Karpas-422 (cell line): ENCODE measurements around the gene CNR1. TPM values are rescaled to one million over a fixed set of nuclear protein-coding genes. Genes with fewer than 3 reads are reported as not detected.

ENCODE experiments used
- DNase-seq: peaks from one replicate; pipeline ENCODE4 v3.0.0-alpha.2; 2015
- H2AFZ ChIP-seq: fragments of 200-600 bp; sonication (generic); 2 replicates; pipeline ENCODE4 v1.6.1; 2014; ENCODE audit warnings: antibody characterized with exemption, low read length, mixed read lengths
- H3K27ac ChIP-seq: fragments of 200-600 bp; sonication (generic); 2 replicates; pipeline ENCODE4 v1.5.1; 2014; ENCODE audit warnings: mild to moderate bottlenecking, low read length, moderate library complexity
- H3K27me3 ChIP-seq: fragments of 200-600 bp; sonication (generic); 2 replicates; pipeline ENCODE4 v1.6.1; 2014; ENCODE audit warnings: low read length, mixed read lengths
- H3K36me3 ChIP-seq: fragments of 200-600 bp; sonication (generic); 2 replicates; pipeline ENCODE4 v1.6.1; 2014; ENCODE audit warnings: low read length, mixed read lengths; ENCODE audit not compliant: insufficient read depth
- H3K4me1 ChIP-seq: fragments of 200-600 bp; sonication (generic); 2 replicates; pipeline ENCODE4 v1.6.1; 2014; ENCODE audit warnings: mild to moderate bottlenecking, low read length, mixed read lengths
- H3K4me2 ChIP-seq: fragments of 200-600 bp; sonication (generic); 2 replicates; pipeline ENCODE4 v1.6.1; 2014; ENCODE audit warnings: low read length, low read depth, mild to moderate bottlenecking; ENCODE audit not compliant: poor library complexity, severe bottlenecking
- H3K4me3 ChIP-seq: fragments of 200-600 bp; sonication (generic); 2 replicates; pipeline ENCODE4 v1.5.1; 2014; ENCODE audit warnings: mild to moderate bottlenecking, antibody characterized with exemption, low read length, mixed read lengths
- H3K79me2 ChIP-seq: fragments of 200-600 bp; sonication (generic); 2 replicates; pipeline ENCODE4 v1.6.1; 2014; ENCODE audit warnings: mild to moderate bottlenecking, low read length, mixed read lengths
- H3K9ac ChIP-seq: fragments of 200-600 bp; sonication (generic); 2 replicates; pipeline ENCODE4 v1.6.0; 2014; ENCODE audit warnings: low read length
- H3K9me2 ChIP-seq: fragments of 200-600 bp; sonication (generic), shearing (Covaris generic); replicated peaks from 2 replicates; pipeline ENCODE4 v1.6.0; 2014; ENCODE audit warnings: mild to moderate bottlenecking, low read length, moderate library complexity; ENCODE audit not compliant: insufficient read depth
- H3K9me3 ChIP-seq: fragments of 300-700, 200-600 bp; sonication (generic); 2 replicates; pipeline ENCODE4 v1.6.1; 2014; ENCODE audit warnings: low read length, mixed read lengths
- H4K20me1 ChIP-seq: fragments of 200-600 bp; sonication (generic); 2 replicates; pipeline ENCODE4 v1.6.1; 2014; ENCODE audit warnings: mild to moderate bottlenecking, antibody characterized with exemption, low read length, low read depth; ENCODE audit not compliant: insufficient read depth
- total RNA-seq: library from RNA; depleted of rRNA; stranded (reverse); fragments of >200 nt; shearing (Covaris generic); gene quantifications from 2 replicates; pipeline ENCODE4 v1.2.3, GENCODE V29; 2014; ENCODE audit warnings: low replicate concordance; rRNA removed

Gene CNR1
- total RNA-seq, 1 experiment from 2014 or later: 1.3 TPM

GRCh38 chr6:88115307-88115706 is 50.8 kb downstream of the CNR1 start:
- H2AFZ ChIP-seq: no peak overlapping the region
- H3K79me2 ChIP-seq: no peaks in the 10 kb centered on the region
- DNase-seq: no peak
- H3K9me3 ChIP-seq: no peaks in the 10 kb centered on the region
- no peak overlapping the region for H3K4me2 ChIP-seq
- peaks cover 4% of the 10 kb centered on the region for H3K4me1 ChIP-seq
- H3K36me3 ChIP-seq: no peaks in the 10 kb centered on the region
- H3K27ac ChIP-seq: no peak overlapping the region
- H3K27me3 ChIP-seq: 0 out of 2 replicates have a peak, but pooled peaks cover 2% of the 10 kb centered on the region
- no peak overlapping the region for H3K4me3 ChIP-seq
- H3K9me2 ChIP-seq: no peaks in the 10 kb centered on the region
- no peaks in the 10 kb centered on the region for H4K20me1 ChIP-seq
- no peak overlapping the region for H3K9ac ChIP-seq

DNA sequence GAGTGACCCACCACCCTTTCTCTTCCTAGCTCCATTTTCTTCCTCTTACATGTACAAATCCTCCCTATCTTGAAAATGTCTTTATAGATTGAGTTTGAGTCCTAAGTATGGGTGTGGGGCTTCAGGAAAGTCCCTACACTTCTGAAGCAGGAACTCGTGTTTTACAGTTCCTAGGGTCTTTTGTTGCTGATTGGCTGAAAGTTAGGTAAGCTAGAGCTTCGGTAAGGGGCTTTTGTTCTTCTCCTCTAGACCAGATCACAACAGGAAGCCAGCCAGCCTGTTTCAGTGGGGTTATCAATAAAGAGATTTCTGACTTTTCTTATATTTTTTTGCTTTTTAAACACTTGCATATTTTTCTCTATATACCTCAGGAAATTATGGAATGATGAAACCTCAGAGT is 51.3 kb downstream of the CNR1 start:
- Histone ChIP-seq H3K27me3 (0 out of 2 replicates have a peak, but pooled peaks cover 2% of the 10 kb centered on the region), H3K4me3 (no peak overlapping the region), H4K20me1 (no peaks in the 10 kb centered on the region), H3K27ac (no peak overlapping the region), H3K79me2 (no peaks in the 10 kb centered on the region), H3K36me3 (no peaks in the 10 kb centered on the region), H3K9ac (no peak overlapping the region), H3K4me1 (peaks cover 4% of the 10 kb centered on the region), H2AFZ (no peak overlapping the region), H3K9me2 (no peaks in the 10 kb centered on the region), H3K9me3 (no peaks in the 10 kb centered on the region), H3K4me2 (no peak overlapping the region)
- DNase-seq: no peak

DNA sequence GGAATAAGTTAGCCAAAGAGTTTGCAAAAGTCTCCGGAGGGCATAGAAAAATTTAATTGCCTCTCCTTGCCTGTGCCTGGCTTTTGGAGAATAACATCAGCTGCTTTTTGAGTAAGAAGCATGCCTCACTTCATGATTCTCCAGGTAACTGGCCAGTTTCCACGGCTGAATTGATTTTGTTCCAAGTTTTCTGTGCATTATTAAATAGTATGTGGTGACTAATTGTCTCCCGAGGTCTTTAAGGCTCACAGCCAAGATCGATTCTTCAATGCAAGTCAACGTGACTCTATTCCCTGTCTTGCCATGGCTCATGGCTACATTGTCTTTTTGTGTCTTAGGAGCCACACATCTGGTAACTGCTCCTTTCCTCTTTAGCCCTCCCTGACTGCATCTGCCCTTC is 54.2 kb downstream of the CNR1 start:
- Histone ChIP-seq H3K9me3 (no peaks in the 10 kb centered on the region), H4K20me1 (no peaks in the 10 kb centered on the region), H3K9me2 (no peaks in the 10 kb centered on the region), H3K9ac (no peak overlapping the region), H3K27me3 (0 out of 2 replicates have a peak, but pooled peaks cover 2% of the 10 kb centered on the region), H3K4me2 (no peak overlapping the region), H3K36me3 (no peaks in the 10 kb centered on the region), H3K4me1 (peaks cover 4% of the 10 kb centered on the region), H3K4me3 (no peak overlapping the region), H3K79me2 (no peaks in the 10 kb centered on the region), H3K27ac (no peak overlapping the region), H2AFZ (no peak overlapping the region)
- no peak for DNase-seq

DNA sequence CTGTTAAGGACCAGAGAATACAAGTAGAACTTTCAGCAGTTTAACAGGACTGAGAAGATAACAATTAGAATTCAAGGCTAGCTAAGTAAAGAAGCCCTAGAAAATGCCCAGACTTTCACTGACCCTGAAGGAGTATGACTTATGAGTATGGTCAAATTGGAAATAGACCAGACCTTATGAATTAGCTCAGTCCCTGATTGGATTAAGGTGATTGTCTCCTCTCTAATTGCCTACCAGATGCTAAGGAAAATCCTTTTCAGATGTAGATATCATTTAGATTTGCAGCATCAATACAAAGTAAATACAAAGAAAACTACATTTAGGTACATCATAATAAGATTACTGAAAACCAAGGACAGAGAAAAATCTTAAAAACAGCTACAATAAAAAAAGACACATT is 58.9 kb downstream of the CNR1 start:
- Histone ChIP-seq H3K4me3 (no peak overlapping the region), H3K27me3 (no peaks in the 10 kb centered on the region), H3K4me2 (no peak overlapping the region), H3K9me2 (no peaks in the 10 kb centered on the region), H3K9ac (no peak overlapping the region), H3K9me3 (no peaks in the 10 kb centered on the region), H3K27ac (no peak overlapping the region), H4K20me1 (no peaks in the 10 kb centered on the region), H3K4me1 (no peaks in the 10 kb centered on the region), H3K36me3 (no peaks in the 10 kb centered on the region), H2AFZ (no peak overlapping the region), H3K79me2 (no peaks in the 10 kb centered on the region)
- DNase-seq: no peak

GRCh38 chr6:88105741-88106340 is 60.3 kb downstream of the CNR1 start:
- Histone ChIP-seq H3K36me3 (no peaks in the 10 kb centered on the region), H3K4me2 (no peak overlapping the region), H3K27ac (no peak overlapping the region), H3K9ac (no peak overlapping the region), H2AFZ (no peak overlapping the region), H3K79me2 (no peaks in the 10 kb centered on the region), H3K4me3 (no peak overlapping the region), H3K27me3 (no peaks in the 10 kb centered on the region), H3K9me2 (no peaks in the 10 kb centered on the region), H4K20me1 (no peaks in the 10 kb centered on the region), H3K9me3 (no peaks in the 10 kb centered on the region), H3K4me1 (no peaks in the 10 kb centered on the region)
- no peak for DNase-seq

Other genes with a start within 250 kb of the CNR1 start
- gene SPACA1, start 118.5 kb downstream of the CNR1 start, total RNA-seq: not detected in 2 replicates